ENCODE results near the gene SNX5. TPM values are rescaled to one million over a fixed set of nuclear protein-coding genes. Genes with fewer than 3 reads are reported as not detected.

SNX5 gene
- total and polyA plus RNA-seq, 2 of the 13 experiments (the other 11 are each of a cell fraction or from before 2014, with no cell fraction given), result 664 to 1,040 TPM

- TF ChIP-seq TRIM22 (IDR thresholded peaks at IDR 0.05), result no peak
- no peak for TF ChIP-seq ZMAT3 (CRISPR knock-in tag; conservative IDR thresholded peaks at IDR 0.05)
- TF ChIP-seq HOXA3 (CRISPR knock-in tag; IDR thresholded peaks at IDR 0.05), result peak; percentile 21; the same call in 1 of the 2 replicates
- peak; percentile 55 for TF ChIP-seq TEAD3 (CRISPR knock-in tag; optimal IDR thresholded peaks at IDR 0.05; ENCODE audit: borderline replicate concordance)
- TF ChIP-seq REXO4 (CRISPR knock-in tag; IDR thresholded peaks at IDR 0.05; ENCODE audit: borderline replicate concordance), result no peak; the same call in 1 of the 2 replicates
- TF ChIP-seq ZNF160 (CRISPR knock-in tag; IDR thresholded peaks at IDR 0.05), result no peak; the same call in 1 of the 2 replicates
- 0 out of 2 replicates have a peak, but pooled peaks have one; percentile 13 for TF ChIP-seq NCOA2 (CRISPR knock-in tag; IDR thresholded peaks at IDR 0.05)
- TF ChIP-seq IRX3 (CRISPR knock-in tag; IDR thresholded peaks at IDR 0.05; ENCODE audit: borderline replicate concordance, low read depth), result 0 out of 2 replicates have a peak, but pooled peaks have one; percentile 27
- no peak for TF ChIP-seq MYNN (CRISPR knock-in tag; IDR thresholded peaks at IDR 0.05; ENCODE audit: low read depth)
- 0 out of 2 replicates have a peak, but pooled peaks have one; percentile 81 for TF ChIP-seq CHCHD3 (CRISPR knock-in tag; IDR thresholded peaks at IDR 0.05)
- no peak for TF ChIP-seq CERS6 (CRISPR knock-in tag; IDR thresholded peaks at IDR 0.05)
- TF ChIP-seq ZNF354B (CRISPR knock-in tag; IDR thresholded peaks at IDR 0.05), result 0 out of 2 replicates have a peak, but pooled peaks have one; percentile 76
- TF ChIP-seq E2F2 (CRISPR knock-in tag; IDR thresholded peaks at IDR 0.05; ENCODE audit: borderline replicate concordance), result 0 out of 2 replicates have a peak, but pooled peaks have one; percentile 64
- 0 out of 2 replicates have a peak, but pooled peaks have one; percentile 40 for TF ChIP-seq KDM3A (CRISPR knock-in tag; IDR thresholded peaks at IDR 0.05; ENCODE audit: low read depth)
- TF ChIP-seq PATZ1 (CRISPR knock-in tag; IDR thresholded peaks at IDR 0.05), result 0 out of 2 replicates have a peak, but pooled peaks have one; percentile 9
- no peak for TF ChIP-seq ZNF335 (CRISPR knock-in tag; IDR thresholded peaks at IDR 0.05)
- no peak for TF ChIP-seq ZNF280B (CRISPR knock-in tag; IDR thresholded peaks at IDR 0.05; ENCODE audit: borderline replicate concordance)
- peak; percentile 22 for TF ChIP-seq ZNF781 (CRISPR knock-in tag; IDR thresholded peaks at IDR 0.05; ENCODE audit: borderline replicate concordance, not compliant biosample characterization)
- peak; percentile 27; the same call in 1 of the 2 replicates for TF ChIP-seq POLR2AphosphoS2 (IDR thresholded peaks at IDR 0.05; ENCODE audit: low read depth, low read length)
- no peak; the same call in 1 of the 2 replicates for TF ChIP-seq ATF3 (CRISPR knock-in tag; IDR thresholded peaks at IDR 0.05)
- no peak for TF ChIP-seq ZNF326 (CRISPR knock-in tag; IDR thresholded peaks at IDR 0.05; ENCODE audit: borderline replicate concordance)
- peak; percentile 77 for TF ChIP-seq ZNF562 (CRISPR knock-in tag; IDR thresholded peaks at IDR 0.05; ENCODE audit: borderline replicate concordance)
Measured at GRCh38 chr20:17940224-17940971, 28.2 kb downstream of the SNX5 start (continued).
